ENCODE results near the gene SMURF1. TPM values are rescaled to one million over a fixed set of nuclear protein-coding genes. Genes with fewer than 3 reads are reported as not detected.

Gene SMURF1
- total RNA-seq, 1 donor from 2014 or later, result 44.7 TPM

DNA sequence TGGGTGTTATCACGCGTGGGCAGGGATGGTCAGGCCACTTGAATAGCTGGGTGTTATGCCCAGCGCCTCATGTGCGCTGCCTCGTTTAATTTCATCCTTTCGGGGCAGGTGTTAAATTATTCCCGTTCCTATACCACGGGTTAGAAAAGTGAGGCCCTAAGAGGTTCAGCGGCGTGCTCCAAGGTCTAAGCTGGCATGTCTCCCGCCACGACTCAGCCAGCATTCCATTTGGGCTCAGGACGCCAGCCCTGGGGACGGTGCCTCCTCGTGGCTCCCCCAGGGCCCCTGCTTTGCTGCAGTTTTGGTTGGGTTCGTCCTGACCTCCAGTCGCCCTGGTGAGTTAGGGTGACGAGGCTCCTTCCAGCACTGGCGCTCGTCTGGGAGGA is 141.1 kb downstream of the SMURF1 start:
- FAIRE-seq, result no peak
- Histone ChIP-seq H3K27ac (ENCODE audit: low read depth, low read length) (no peak overlapping the region), H4K20me1 (ENCODE audit: insufficient read depth, low read length) (peaks cover 19% of the 10 kb centered on the region), H3K4me1 (ENCODE audit: insufficient read depth, low read length) (peaks cover 21% of the 10 kb centered on the region), H3K4me3 (ENCODE audit: insufficient read depth, low read depth, low read length) (no peak overlapping the region), H3K4me2 (ENCODE audit: low read length) (no peak overlapping the region), H3K9me3 (ENCODE audit: insufficient read depth, low read depth, low read length) (no peaks in the 10 kb centered on the region), H3K36me3 (ENCODE audit: insufficient read depth, low read length) (peaks cover 26% of the 10 kb centered on the region), H3K27me3 (ENCODE audit: insufficient read depth, low read length) (no peaks in the 10 kb centered on the region), H3K79me2 (ENCODE audit: insufficient read depth, low read length) (no peaks in the 10 kb centered on the region), H2AFZ (ENCODE audit: low read depth, low read length) (no peak overlapping the region), H3K9ac (ENCODE audit: low read length) (no peak overlapping the region)
- no peak for DNase-seq (ENCODE audit: low read depth)
- Mint-ChIP-seq H3K27ac (ENCODE audit: unreplicated experiment) (peak overlapping the region; percentile 41), H3K4me1 (ENCODE audit: low read depth, unreplicated experiment) (peaks cover 21% of the 10 kb centered on the region), H3K9me3 (ENCODE audit: unreplicated experiment) (no peaks in the 10 kb centered on the region), H3K4me3 (ENCODE audit: unreplicated experiment) (no peak overlapping the region), H3K36me3 (ENCODE audit: low read depth, unreplicated experiment) (peaks cover 21% of the 10 kb centered on the region), H3K27me3 (ENCODE audit: low read depth, unreplicated experiment) (no peaks in the 10 kb centered on the region)
- TF ChIP-seq CTCF (IDR thresholded peaks at IDR 0.05; ENCODE audit: insufficient read depth, low read depth, low read length) (no peak), EZH2 (IDR thresholded peaks at IDR 0.05; ENCODE audit: insufficient read depth, low read length) (no peak)

DNA sequence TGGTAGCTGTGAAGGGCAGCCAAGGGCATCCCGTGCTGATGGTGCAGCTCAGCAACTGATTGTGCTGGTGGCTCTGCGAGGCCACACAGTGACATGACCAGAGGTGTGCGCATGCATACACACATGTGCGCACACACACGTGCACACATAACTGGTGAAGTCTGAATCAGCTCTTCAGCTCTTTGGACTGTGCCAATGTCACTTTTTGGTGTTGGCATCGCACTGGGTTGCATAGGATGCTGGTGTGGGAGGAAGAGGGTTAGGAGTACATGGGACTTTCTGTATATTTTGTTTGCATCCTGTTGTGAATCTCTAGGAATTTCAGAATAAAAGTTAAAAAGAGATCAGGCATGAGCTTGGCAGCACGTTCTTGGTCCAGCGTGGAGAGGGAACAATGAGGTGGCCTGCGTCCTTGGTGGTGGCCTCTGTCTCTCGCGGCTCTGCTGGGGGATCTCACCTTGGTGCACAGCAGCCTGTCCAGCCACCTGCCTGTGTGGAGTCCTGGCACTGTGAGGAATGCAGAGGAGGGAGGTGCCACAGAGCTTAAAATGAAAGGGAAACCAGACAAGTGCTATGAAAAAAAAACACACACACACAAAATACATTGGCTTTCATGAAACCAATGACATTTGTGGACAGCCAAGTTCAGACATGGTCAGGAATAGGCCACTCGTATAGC is 141.6 kb downstream of the SMURF1 start:
- DNase-seq (ENCODE audit: low read depth) (no peak), FAIRE-seq (no peak)
- Mint-ChIP-seq H3K4me1 (ENCODE audit: low read depth, unreplicated experiment) (peaks cover 21% of the 10 kb centered on the region), H3K27ac (ENCODE audit: unreplicated experiment) (peak overlapping the region; percentile 11), H3K27me3 (ENCODE audit: low read depth, unreplicated experiment) (no peaks in the 10 kb centered on the region), H3K36me3 (ENCODE audit: low read depth, unreplicated experiment) (peaks cover 20% of the 10 kb centered on the region), H3K9me3 (ENCODE audit: unreplicated experiment) (no peaks in the 10 kb centered on the region), H3K4me3 (ENCODE audit: unreplicated experiment) (no peak overlapping the region)
- peaks cover 19% of the 10 kb centered on the region for H4K20me1 ChIP-seq (ENCODE audit: insufficient read depth, low read length)
- H3K27ac ChIP-seq (ENCODE audit: low read depth, low read length), result no peak overlapping the region
- H3K4me1 ChIP-seq (ENCODE audit: insufficient read depth, low read length), result peaks cover 21% of the 10 kb centered on the region
- H3K9ac ChIP-seq (ENCODE audit: low read length), result no peak overlapping the region
- H3K4me3 ChIP-seq (ENCODE audit: insufficient read depth, low read depth, low read length), result no peak overlapping the region
- no peaks in the 10 kb centered on the region for H3K27me3 ChIP-seq (ENCODE audit: insufficient read depth, low read length)
- no peaks in the 10 kb centered on the region for H3K9me3 ChIP-seq (ENCODE audit: insufficient read depth, low read depth, low read length)
- no peaks in the 10 kb centered on the region for H3K79me2 ChIP-seq (ENCODE audit: insufficient read depth, low read length)
- H3K36me3 ChIP-seq (ENCODE audit: insufficient read depth, low read length), result peaks cover 26% of the 10 kb centered on the region
- no peak overlapping the region for H2AFZ ChIP-seq (ENCODE audit: low read depth, low read length)
- H3K4me2 ChIP-seq (ENCODE audit: low read length), result no peak overlapping the region
- no peak for TF ChIP-seq EZH2 (IDR thresholded peaks at IDR 0.05; ENCODE audit: insufficient read depth, low read length)
- TF ChIP-seq CTCF (IDR thresholded peaks at IDR 0.05; ENCODE audit: insufficient read depth, low read depth, low read length), result no peak

- H3K27me3 Mint-ChIP-seq (ENCODE audit: low read depth, unreplicated experiment), result no peaks in the 10 kb centered on the region
- H3K9ac ChIP-seq (ENCODE audit: low read length), result peak overlapping the region; percentile 31
- H3K4me3 ChIP-seq (ENCODE audit: insufficient read depth, low read depth, low read length), result no peak overlapping the region
- H3K4me2 ChIP-seq (ENCODE audit: low read length), result peak overlapping the region; percentile 64
- H3K27ac ChIP-seq (ENCODE audit: low read depth, low read length), result peak overlapping the region; percentile 47
- peak overlapping the region; percentile 48 for H3K27ac Mint-ChIP-seq (ENCODE audit: unreplicated experiment)
- H3K36me3 Mint-ChIP-seq (ENCODE audit: low read depth, unreplicated experiment), result peaks cover 14% of the 10 kb centered on the region
- H3K9me3 Mint-ChIP-seq (ENCODE audit: unreplicated experiment), result no peaks in the 10 kb centered on the region
- H3K4me3 Mint-ChIP-seq (ENCODE audit: unreplicated experiment), result no peak overlapping the region
- DNase-seq (ENCODE audit: low read depth) (peak; percentile 22), FAIRE-seq (no peak)
- peaks cover 29% of the 10 kb centered on the region for H3K36me3 ChIP-seq (ENCODE audit: insufficient read depth, low read length)
- peaks cover 21% of the 10 kb centered on the region for H3K4me1 ChIP-seq (ENCODE audit: insufficient read depth, low read length)
- no peaks in the 10 kb centered on the region for H3K79me2 ChIP-seq (ENCODE audit: insufficient read depth, low read length)
- H3K27me3 ChIP-seq (ENCODE audit: insufficient read depth, low read length), result no peaks in the 10 kb centered on the region
- no peak for TF ChIP-seq EZH2 (IDR thresholded peaks at IDR 0.05; ENCODE audit: insufficient read depth, low read length)
- no peak for TF ChIP-seq CTCF (IDR thresholded peaks at IDR 0.05; ENCODE audit: insufficient read depth, low read depth, low read length)
- H3K4me1 Mint-ChIP-seq (ENCODE audit: low read depth, unreplicated experiment), result peaks cover 21% of the 10 kb centered on the region
- no peak overlapping the region for H2AFZ ChIP-seq (ENCODE audit: low read depth, low read length)
- no peaks in the 10 kb centered on the region for H3K9me3 ChIP-seq (ENCODE audit: insufficient read depth, low read depth, low read length)
- H4K20me1 ChIP-seq (ENCODE audit: insufficient read depth, low read length), result peaks cover 19% of the 10 kb centered on the region
These were observed 142.3 kb downstream of the SMURF1 start for GRCh38 chr7:99001482-99002147.
